Endothelial cell (in vitro differentiated cells): ENCODE data around the gene CFAP20. TPM values are rescaled to one million over a fixed set of nuclear protein-coding genes. Genes with fewer than 3 reads are reported as not detected.

Experiments used
- DNase-seq: peaks from one replicate; pipeline ENCODE4 v3.0.0; 2021; ENCODE audit warnings: low spot score
- H3K27ac Mint-ChIP-seq: one replicate; pipeline ENCODE4 v1.8.0; 2021; ENCODE audit warnings: mixed read lengths, inconsistent platforms; ENCODE audit not compliant: unreplicated experiment
- H3K27me3 Mint-ChIP-seq: one replicate; pipeline ENCODE4 v1.8.0; 2021; ENCODE audit warnings: mild to moderate bottlenecking, moderate library complexity, mixed read lengths, inconsistent platforms; ENCODE audit not compliant: unreplicated experiment
- H3K36me3 Mint-ChIP-seq: one replicate; pipeline ENCODE4 v1.8.0; 2021; ENCODE audit warnings: mild to moderate bottlenecking, low read depth, mixed read lengths, inconsistent platforms; ENCODE audit not compliant: unreplicated experiment
- H3K4me1 Mint-ChIP-seq: one replicate; pipeline ENCODE4 v1.8.0; 2021; ENCODE audit warnings: mild to moderate bottlenecking, mixed read lengths, inconsistent platforms; ENCODE audit not compliant: unreplicated experiment
- H3K4me3 Mint-ChIP-seq: one replicate; pipeline ENCODE4 v1.8.0; 2021; ENCODE audit warnings: mild to moderate bottlenecking, mixed read lengths, inconsistent platforms; ENCODE audit not compliant: unreplicated experiment
- H3K9me3 Mint-ChIP-seq: one replicate; pipeline ENCODE4 v1.8.0; 2021; ENCODE audit warnings: mixed read lengths, inconsistent platforms; ENCODE audit not compliant: unreplicated experiment
- CTCF ChIP-seq: fragments of 200-600 bp; sonication (generic); IDR thresholded peaks from one replicate; pipeline ENCODE4 v1.5.0; 2021; ENCODE audit warnings: antibody characterized with exemption; ENCODE audit not compliant: unreplicated experiment
- total RNA-seq: library from RNA; stranded (reverse); fragmentation: NEBNext Ultra II Directional; extraction: Animal tissue kit (Norgen Biotek cat#: 25700); gene quantifications from one replicate; pipeline ENCODE4 v1.2.1, GENCODE V29; 2021; ENCODE audit not compliant: unreplicated experiment

Gene CFAP20
- total RNA-seq, 1 donor from 2014 or later, result 89.7 TPM

GRCh38 chr16:58154345-58154744, 25.2 kb upstream of the CFAP20 start:
- Mint-ChIP-seq H3K9me3 (no peaks in the 10 kb centered on the region), H3K27ac (no peak overlapping the region), H3K27me3 (peaks cover 2% of the 10 kb centered on the region), H3K4me1 (peaks cover 5% of the 10 kb centered on the region), H3K4me3 (no peak overlapping the region), H3K36me3 (peaks cover 6% of the 10 kb centered on the region)
- no peak for TF ChIP-seq CTCF
- DNase-seq, result no peak

GRCh38 chr16:58152246-58152868, 23.2 kb upstream of the CFAP20 start:
- Mint-ChIP-seq H3K27ac (no peak overlapping the region), H3K27me3 (no peaks in the 10 kb centered on the region), H3K4me1 (no peaks in the 10 kb centered on the region), H3K4me3 (no peak overlapping the region), H3K36me3 (no peaks in the 10 kb centered on the region), H3K9me3 (no peaks in the 10 kb centered on the region)
- no peak for DNase-seq
- TF ChIP-seq CTCF, result no peak

GRCh38 chr16:58148526-58148925, 19.3 kb upstream of the CFAP20 start:
- no peaks in the 10 kb centered on the region for H3K4me1 Mint-ChIP-seq
- H3K4me3 Mint-ChIP-seq, result no peak overlapping the region
- H3K9me3 Mint-ChIP-seq, result no peaks in the 10 kb centered on the region
- no peak for DNase-seq
- TF ChIP-seq CTCF, result no peak
- H3K36me3 Mint-ChIP-seq, result no peaks in the 10 kb centered on the region
- no peak overlapping the region for H3K27ac Mint-ChIP-seq
- no peaks in the 10 kb centered on the region for H3K27me3 Mint-ChIP-seq

- H3K4me1 Mint-ChIP-seq, result no peaks in the 10 kb centered on the region
- DNase-seq, result no peak
- no peak for TF ChIP-seq CTCF
- H3K27me3 Mint-ChIP-seq, result no peaks in the 10 kb centered on the region
- H3K9me3 Mint-ChIP-seq, result no peaks in the 10 kb centered on the region
- no peaks in the 10 kb centered on the region for H3K36me3 Mint-ChIP-seq
- H3K4me3 Mint-ChIP-seq, result no peak overlapping the region
- H3K27ac Mint-ChIP-seq, result no peak overlapping the region
These were observed 18.9 kb upstream of the CFAP20 start for GRCh38 chr16:58148099-58148498.

- no peak for TF ChIP-seq CTCF
- Mint-ChIP-seq H3K36me3 (peaks cover 10% of the 10 kb centered on the region), H3K9me3 (no peaks in the 10 kb centered on the region), H3K27me3 (no peaks in the 10 kb centered on the region), H3K27ac (no peak overlapping the region), H3K4me3 (no peak overlapping the region), H3K4me1 (no peaks in the 10 kb centered on the region)
- no peak for DNase-seq
These were observed 9.7 kb upstream of the CFAP20 start for GRCh38 chr16:58138852-58139251.
